Measurements from ENCODE around the gene FAM168A.

Gene FAM168A

GRCh38 chr11:73498343-73498742, 99.6 kb downstream of the FAM168A start:
- Histone ChIP-seq H3K27me3 (replicated peaks) (no peaks in the 10 kb centered on the region), H3K4me3 (ENCODE audit: low read depth, low read length) (no peak overlapping the region), H3K36me3 (replicated peaks) (no peaks in the 10 kb centered on the region), H3K27ac (no peak overlapping the region)
- in situ Hi-C loops (cut with HindIII; ENCODE audit: low pct_ligation_motif_present, low sequenced_read_pairs) = no loop called here
- no peak for DNase-seq
- TF ChIP-seq CTCF (IDR thresholded peaks at IDR 0.05; ENCODE audit: low read depth, low read length, missing control alignments) = no peak

DNA sequence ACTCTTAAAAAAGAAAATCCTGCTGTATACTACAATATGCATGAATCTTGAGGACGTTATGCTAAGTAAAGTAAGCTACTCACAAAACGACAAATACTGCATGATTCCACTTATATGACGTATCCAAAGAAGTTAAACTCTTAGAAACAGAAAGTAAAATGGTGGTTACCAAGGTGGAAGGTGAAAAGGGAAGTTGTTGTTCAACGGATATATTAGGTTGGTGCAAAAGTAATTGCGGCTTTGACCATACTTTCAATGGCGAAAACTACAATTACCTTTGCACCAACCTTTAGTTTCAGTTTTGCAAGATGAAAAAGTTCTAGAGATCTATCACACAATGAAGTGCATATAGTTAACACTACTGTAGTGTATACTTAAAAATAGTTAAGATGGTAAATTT, 101.8 kb downstream of the FAM168A start:
- in situ Hi-C loops (cut with HindIII; ENCODE audit: low pct_ligation_motif_present, low sequenced_read_pairs) = no loop called here
- no peaks in the 10 kb centered on the region for H3K27me3 ChIP-seq (replicated peaks)
- no peaks in the 10 kb centered on the region for H3K36me3 ChIP-seq (replicated peaks)
- no peak for TF ChIP-seq CTCF (IDR thresholded peaks at IDR 0.05; ENCODE audit: low read depth, low read length, missing control alignments)
- DNase-seq = no peak
- no peak overlapping the region for H3K27ac ChIP-seq
- no peak overlapping the region for H3K4me3 ChIP-seq (ENCODE audit: low read depth, low read length)

DNA sequence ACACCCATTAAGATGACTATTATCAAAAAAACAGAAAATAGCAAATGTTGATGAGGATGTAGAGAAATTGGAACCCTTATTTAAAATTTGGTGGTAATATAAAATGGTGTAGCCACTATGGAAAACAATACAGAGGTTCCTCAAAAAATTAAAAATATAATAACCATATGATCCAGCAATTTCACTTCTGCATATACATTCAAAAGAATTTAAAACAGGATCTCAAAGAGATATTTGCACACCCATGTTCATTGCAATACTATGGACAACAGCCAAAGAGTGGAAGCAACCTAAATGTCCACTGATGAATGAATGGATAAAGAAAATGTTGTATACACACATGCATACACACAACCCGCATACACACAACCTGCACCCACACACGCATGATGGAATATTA, 102.2 kb downstream of the FAM168A start:
- in situ Hi-C loops (cut with HindIII; ENCODE audit: low pct_ligation_motif_present, low sequenced_read_pairs) = no loop called here
- Histone ChIP-seq H3K4me3 (ENCODE audit: low read depth, low read length) (no peak overlapping the region), H3K27ac (no peak overlapping the region), H3K36me3 (replicated peaks) (no peaks in the 10 kb centered on the region), H3K27me3 (replicated peaks) (no peaks in the 10 kb centered on the region)
- DNase-seq = no peak
- TF ChIP-seq CTCF (IDR thresholded peaks at IDR 0.05; ENCODE audit: low read depth, low read length, missing control alignments) = no peak

GRCh38 chr11:73493956-73494598, 103.8 kb downstream of the FAM168A start:
- no peak overlapping the region for H3K27ac ChIP-seq
- TF ChIP-seq CTCF (IDR thresholded peaks at IDR 0.05; ENCODE audit: low read depth, low read length, missing control alignments) = no peak
- in situ Hi-C loops (cut with HindIII; ENCODE audit: low pct_ligation_motif_present, low sequenced_read_pairs) = no loop called here

GRCh38 chr11:73481626-73482025, 116.3 kb downstream of the FAM168A start:
- Histone ChIP-seq H3K36me3 (replicated peaks) (no peaks in the 10 kb centered on the region), H3K27ac (no peak overlapping the region), H3K27me3 (replicated peaks) (no peaks in the 10 kb centered on the region), H3K4me3 (ENCODE audit: low read depth, low read length) (no peak overlapping the region)
- no peak for TF ChIP-seq CTCF (IDR thresholded peaks at IDR 0.05; ENCODE audit: low read depth, low read length, missing control alignments)
- no peak for DNase-seq
- in situ Hi-C loops (cut with HindIII; ENCODE audit: low pct_ligation_motif_present, low sequenced_read_pairs) = no loop called here

More at GRCh38 chr11:73493956-73494598, 103.8 kb downstream of the FAM168A start:
- H3K36me3 ChIP-seq (replicated peaks) = no peaks in the 10 kb centered on the region
- no peak overlapping the region for H3K4me3 ChIP-seq (ENCODE audit: low read depth, low read length)
- peak; percentile 80 for DNase-seq
- H3K27me3 ChIP-seq (replicated peaks) = no peaks in the 10 kb centered on the region

- H3K27me3 ChIP-seq (replicated peaks) = no peaks in the 10 kb centered on the region
- no peak overlapping the region for H3K4me3 ChIP-seq (ENCODE audit: low read depth, low read length)
- no peaks in the 10 kb centered on the region for H3K36me3 ChIP-seq (replicated peaks)
- TF ChIP-seq CTCF (IDR thresholded peaks at IDR 0.05; ENCODE audit: low read depth, low read length, missing control alignments) = no peak
- in situ Hi-C loops (cut with HindIII; ENCODE audit: low pct_ligation_motif_present, low sequenced_read_pairs) = no loop called here
- no peak overlapping the region for H3K27ac ChIP-seq
- DNase-seq = no peak
These were observed 117.2 kb downstream of the FAM168A start for GRCh38 chr11:73480677-73481076.

All from brain microvascular endothelial cell (primary cell).